ENCODE measurements around the gene SPAG16.

The SPAG16 gene

GRCh38 chr2:213818436-213818835 lies 534.2 kb downstream of the SPAG16 start:
- Histone ChIP-seq H3K9me3 (ENCODE audit: insufficient read depth, low read length) (no peaks in the 10 kb centered on the region), H3K36me3 (ENCODE audit: insufficient read depth, insufficient read length, low read length) (no peaks in the 10 kb centered on the region), H3K4me3 (ENCODE audit: insufficient read length, low read depth) (no peak overlapping the region), H3K27me3 (ENCODE audit: insufficient read depth, insufficient read length) (no peaks in the 10 kb centered on the region), H3K4me1 (ENCODE audit: insufficient read depth, insufficient read length) (no peaks in the 10 kb centered on the region), H3K9ac (ENCODE audit: insufficient read length, low read depth) (no peak overlapping the region)
- DNase-seq (ENCODE audit: low read depth, low spot score) = no peak
- TF ChIP-seq YY1 (IDR thresholded peaks at IDR 0.05; ENCODE audit: insufficient read depth, insufficient read length) (no peak), SUZ12 (IDR thresholded peaks at IDR 0.05; ENCODE audit: extremely low read depth, insufficient read depth, insufficient read length) (no peak), ZNF274 (IDR thresholded peaks at IDR 0.05; ENCODE audit: low read depth, low read length) (no peak)

- H3K27me3 ChIP-seq (ENCODE audit: insufficient read depth, insufficient read length) = no peaks in the 10 kb centered on the region
- H3K36me3 ChIP-seq (ENCODE audit: insufficient read depth, insufficient read length, low read length) = no peaks in the 10 kb centered on the region
- no peak overlapping the region for H3K9ac ChIP-seq (ENCODE audit: insufficient read length, low read depth)
- no peak for DNase-seq (ENCODE audit: low read depth, low spot score)
- no peak overlapping the region for H3K4me3 ChIP-seq (ENCODE audit: insufficient read length, low read depth)
- TF ChIP-seq YY1 (IDR thresholded peaks at IDR 0.05; ENCODE audit: insufficient read depth, insufficient read length) (no peak), ZNF274 (IDR thresholded peaks at IDR 0.05; ENCODE audit: low read depth, low read length) (no peak), SUZ12 (IDR thresholded peaks at IDR 0.05; ENCODE audit: extremely low read depth, insufficient read depth, insufficient read length) (no peak)
- H3K9me3 ChIP-seq (ENCODE audit: insufficient read depth, low read length) = no peaks in the 10 kb centered on the region
- H3K4me1 ChIP-seq (ENCODE audit: insufficient read depth, insufficient read length) = no peaks in the 10 kb centered on the region
Measured at GRCh38 chr2:213834331-213834730, 550.1 kb downstream of the SPAG16 start.

GRCh38 chr2:213834746-213835145 lies 550.5 kb downstream of the SPAG16 start:
- H3K27me3 ChIP-seq (ENCODE audit: insufficient read depth, insufficient read length) = no peaks in the 10 kb centered on the region
- DNase-seq (ENCODE audit: low read depth, low spot score) = no peak
- no peaks in the 10 kb centered on the region for H3K36me3 ChIP-seq (ENCODE audit: insufficient read depth, insufficient read length, low read length)
- H3K9ac ChIP-seq (ENCODE audit: insufficient read length, low read depth) = no peak overlapping the region
- H3K9me3 ChIP-seq (ENCODE audit: insufficient read depth, low read length) = no peaks in the 10 kb centered on the region
- H3K4me1 ChIP-seq (ENCODE audit: insufficient read depth, insufficient read length) = no peaks in the 10 kb centered on the region
- no peak overlapping the region for H3K4me3 ChIP-seq (ENCODE audit: insufficient read length, low read depth)
- TF ChIP-seq SUZ12 (IDR thresholded peaks at IDR 0.05; ENCODE audit: extremely low read depth, insufficient read depth, insufficient read length) (no peak), ZNF274 (IDR thresholded peaks at IDR 0.05; ENCODE audit: low read depth, low read length) (no peak), YY1 (IDR thresholded peaks at IDR 0.05; ENCODE audit: insufficient read depth, insufficient read length) (no peak)

- Histone ChIP-seq H3K27me3 (ENCODE audit: insufficient read depth, insufficient read length) (no peaks in the 10 kb centered on the region), H3K4me3 (ENCODE audit: insufficient read length, low read depth) (no peak overlapping the region), H3K36me3 (ENCODE audit: insufficient read depth, insufficient read length, low read length) (no peaks in the 10 kb centered on the region), H3K9ac (ENCODE audit: insufficient read length, low read depth) (no peak overlapping the region), H3K9me3 (ENCODE audit: insufficient read depth, low read length) (no peaks in the 10 kb centered on the region), H3K4me1 (ENCODE audit: insufficient read depth, insufficient read length) (no peaks in the 10 kb centered on the region)
- no peak for DNase-seq (ENCODE audit: low read depth, low spot score)
- TF ChIP-seq YY1 (IDR thresholded peaks at IDR 0.05; ENCODE audit: insufficient read depth, insufficient read length) (no peak), ZNF274 (IDR thresholded peaks at IDR 0.05; ENCODE audit: low read depth, low read length) (no peak), SUZ12 (IDR thresholded peaks at IDR 0.05; ENCODE audit: extremely low read depth, insufficient read depth, insufficient read length) (no peak)
Measured at GRCh38 chr2:213846856-213847255, 562.6 kb downstream of the SPAG16 start.

- DNase-seq (ENCODE audit: low read depth, low spot score) = no peak
- no peaks in the 10 kb centered on the region for H3K4me1 ChIP-seq (ENCODE audit: insufficient read depth, insufficient read length)
- no peak overlapping the region for H3K9ac ChIP-seq (ENCODE audit: insufficient read length, low read depth)
- no peak overlapping the region for H3K4me3 ChIP-seq (ENCODE audit: insufficient read length, low read depth)
- H3K36me3 ChIP-seq (ENCODE audit: insufficient read depth, insufficient read length, low read length) = no peaks in the 10 kb centered on the region
- H3K9me3 ChIP-seq (ENCODE audit: insufficient read depth, low read length) = no peaks in the 10 kb centered on the region
- TF ChIP-seq SUZ12 (IDR thresholded peaks at IDR 0.05; ENCODE audit: extremely low read depth, insufficient read depth, insufficient read length) (no peak), ZNF274 (IDR thresholded peaks at IDR 0.05; ENCODE audit: low read depth, low read length) (no peak), YY1 (IDR thresholded peaks at IDR 0.05; ENCODE audit: insufficient read depth, insufficient read length) (no peak)
- H3K27me3 ChIP-seq (ENCODE audit: insufficient read depth, insufficient read length) = no peaks in the 10 kb centered on the region
Measured at GRCh38 chr2:213847316-213847715, 563.1 kb downstream of the SPAG16 start.

- DNase-seq (ENCODE audit: low read depth, low spot score) = no peak
- no peak overlapping the region for H3K4me3 ChIP-seq (ENCODE audit: insufficient read length, low read depth)
- H3K36me3 ChIP-seq (ENCODE audit: insufficient read depth, insufficient read length, low read length) = no peaks in the 10 kb centered on the region
- no peaks in the 10 kb centered on the region for H3K4me1 ChIP-seq (ENCODE audit: insufficient read depth, insufficient read length)
- H3K27me3 ChIP-seq (ENCODE audit: insufficient read depth, insufficient read length) = no peaks in the 10 kb centered on the region
- no peak overlapping the region for H3K9ac ChIP-seq (ENCODE audit: insufficient read length, low read depth)
- TF ChIP-seq YY1 (IDR thresholded peaks at IDR 0.05; ENCODE audit: insufficient read depth, insufficient read length) (no peak), ZNF274 (IDR thresholded peaks at IDR 0.05; ENCODE audit: low read depth, low read length) (no peak), SUZ12 (IDR thresholded peaks at IDR 0.05; ENCODE audit: extremely low read depth, insufficient read depth, insufficient read length) (no peak)
- no peaks in the 10 kb centered on the region for H3K9me3 ChIP-seq (ENCODE audit: insufficient read depth, low read length)
Measured at GRCh38 chr2:213848631-213849030, 564.4 kb downstream of the SPAG16 start.

GRCh38 chr2:213861638-213862037 lies 577.4 kb downstream of the SPAG16 start:
- Histone ChIP-seq H3K4me1 (ENCODE audit: insufficient read depth, insufficient read length) (no peaks in the 10 kb centered on the region), H3K36me3 (ENCODE audit: insufficient read depth, insufficient read length, low read length) (no peaks in the 10 kb centered on the region), H3K4me3 (ENCODE audit: insufficient read length, low read depth) (no peak overlapping the region), H3K9me3 (ENCODE audit: insufficient read depth, low read length) (no peaks in the 10 kb centered on the region), H3K27me3 (ENCODE audit: insufficient read depth, insufficient read length) (no peaks in the 10 kb centered on the region), H3K9ac (ENCODE audit: insufficient read length, low read depth) (no peak overlapping the region)
- no peak for TF ChIP-seq YY1 (IDR thresholded peaks at IDR 0.05; ENCODE audit: insufficient read depth, insufficient read length)
- no peak for TF ChIP-seq SUZ12 (IDR thresholded peaks at IDR 0.05; ENCODE audit: extremely low read depth, insufficient read depth, insufficient read length)
- no peak for TF ChIP-seq ZNF274 (IDR thresholded peaks at IDR 0.05; ENCODE audit: low read depth, low read length)
- no peak for DNase-seq (ENCODE audit: low read depth, low spot score)

Data from NT2/D1 (cell line).